Measurements from ENCODE around the gene IGFBP1. TPM values are rescaled to one million over a fixed set of nuclear protein-coding genes. Genes with fewer than 3 reads are reported as not detected.
"Not testable (repeated sequence)": the region's sequence is repeated elsewhere in the genome, so short reads cannot be mapped to it uniquely, and the experiment has no call there.

Gene IGFBP1
- total and polyA plus RNA-seq, 2 experiments from 2014 or later: 0.50 to 1.3 TPM

GRCh38 chr7:45939574-45939973 is 51.3 kb downstream of the IGFBP1 start:
- H3K4me3 ChIP-seq: no peak overlapping the region
- WGBS, 2 experiments (ENCODE audit: low coverage in 1 of 2, low lambda C conversion rate in 2 of 2, missing lambda C conversion rate in 2 of 2): 86 to 87% methylated on average over 11 of the region's 11 CpGs
- no peaks in the 10 kb centered on the region for H3K9me2 ChIP-seq (ENCODE audit: insufficient read depth)
- H3K27ac ChIP-seq: no peak overlapping the region
- DNase-seq: no peak
- H4K20me1 ChIP-seq (ENCODE audit: insufficient read depth): no peaks in the 10 kb centered on the region
- H3K9ac ChIP-seq: no peak overlapping the region
- H3K4me1 ChIP-seq (ENCODE audit: insufficient read depth): no peaks in the 10 kb centered on the region
- no peak overlapping the region for H3K4me2 ChIP-seq (ENCODE audit: unreplicated experiment)
- TF ChIP-seq EZH2phosphoT487 (IDR thresholded peaks at IDR 0.05; ENCODE audit: insufficient read depth, low read depth) (no peak), EZH2 (IDR thresholded peaks at IDR 0.05; ENCODE audit: insufficient read depth, poor library complexity, severe bottlenecking) (no peak)
- H3K36me3 ChIP-seq (ENCODE audit: low read depth): no peaks in the 10 kb centered on the region
- no peaks in the 10 kb centered on the region for H3K27me3 ChIP-seq (replicated peaks; ENCODE audit: insufficient read depth)
- in situ Hi-C loops (cut with MboI): no loop called here
- no peaks in the 10 kb centered on the region for H3K79me2 ChIP-seq (ENCODE audit: insufficient read depth)
- H3F3A ChIP-seq (ENCODE audit: insufficient read depth): no peaks in the 10 kb centered on the region
- H3K9me3 ChIP-seq (ENCODE audit: low read depth): no peaks in the 10 kb centered on the region
- no peak overlapping the region for H2AFZ ChIP-seq

- H3K9me2 ChIP-seq (ENCODE audit: insufficient read depth); H3F3A ChIP-seq (ENCODE audit: insufficient read depth); H3K36me3 ChIP-seq (ENCODE audit: low read depth); H4K20me1 ChIP-seq (ENCODE audit: insufficient read depth); H3K79me2 ChIP-seq (ENCODE audit: insufficient read depth); H3K4me3 ChIP-seq; H3K4me1 ChIP-seq (ENCODE audit: insufficient read depth); H3K4me2 ChIP-seq (ENCODE audit: unreplicated experiment); H3K27ac ChIP-seq; H3K27me3 ChIP-seq (replicated peaks; ENCODE audit: insufficient read depth); H3K9ac ChIP-seq; H3K9me3 ChIP-seq (ENCODE audit: low read depth); DNase-seq; in situ Hi-C loops (cut with MboI); H2AFZ ChIP-seq: not testable (repeated sequence)
- 88 to 93% methylated on average over 14 of the region's 14 CpGs for WGBS, 2 experiments (ENCODE audit: low coverage in 1 of 2, low lambda C conversion rate in 2 of 2, missing lambda C conversion rate in 2 of 2)
These were observed 52.0 kb downstream of the IGFBP1 start for GRCh38 chr7:45940237-45940781.

- no peaks in the 10 kb centered on the region for H4K20me1 ChIP-seq (ENCODE audit: insufficient read depth)
- no peaks in the 10 kb centered on the region for H3K27me3 ChIP-seq (replicated peaks; ENCODE audit: insufficient read depth)
- no peaks in the 10 kb centered on the region for H3K79me2 ChIP-seq (ENCODE audit: insufficient read depth)
- H2AFZ ChIP-seq: no peak overlapping the region
- no peaks in the 10 kb centered on the region for H3K9me3 ChIP-seq (ENCODE audit: low read depth)
- 80 to 86% methylated on average over 7 of the region's 7 CpGs for WGBS, 2 experiments (ENCODE audit: low coverage in 1 of 2, low lambda C conversion rate in 2 of 2, missing lambda C conversion rate in 2 of 2)
- no peak overlapping the region for H3K4me2 ChIP-seq (ENCODE audit: unreplicated experiment)
- no peak for DNase-seq
- no peak for TF ChIP-seq EZH2 (IDR thresholded peaks at IDR 0.05; ENCODE audit: insufficient read depth, poor library complexity, severe bottlenecking)
- no peak for TF ChIP-seq EZH2phosphoT487 (IDR thresholded peaks at IDR 0.05; ENCODE audit: insufficient read depth, low read depth)
- H3K36me3 ChIP-seq (ENCODE audit: low read depth): no peaks in the 10 kb centered on the region
- H3K9me2 ChIP-seq (ENCODE audit: insufficient read depth): no peaks in the 10 kb centered on the region
- H3K4me1 ChIP-seq (ENCODE audit: insufficient read depth): no peaks in the 10 kb centered on the region
- H3F3A ChIP-seq (ENCODE audit: insufficient read depth): no peaks in the 10 kb centered on the region
- in situ Hi-C loops (cut with MboI): no loop called here
- H3K27ac ChIP-seq: no peak overlapping the region
- H3K4me3 ChIP-seq: no peak overlapping the region
- no peak overlapping the region for H3K9ac ChIP-seq
These were observed 52.7 kb downstream of the IGFBP1 start for GRCh38 chr7:45940939-45941338.

Small RNA genes lying within 50 kb of the gene (small RNA-seq; reads per million reads assigned to genes)
- gene RNU6-326P (ENCODE audit: low read depth, low replicate concordance): not detected

Other genes starting within 250 kb of the IGFBP1 start
- gene CCDC201, start 15.4 kb upstream of the IGFBP1 start, total RNA-seq (2014; rRNA removed; shearing (Covaris generic)): not detected in 2 replicates
- gene CCDC201, start 15.4 kb upstream of the IGFBP1 start, polyA plus RNA-seq (2016; fragmentation: Nextera tagmentation; extraction: Ambion mirVana): not detected in 2 replicates
- gene IGFBP3, start 32.8 kb downstream of the IGFBP1 start, total RNA-seq (2014; rRNA removed; shearing (Covaris generic)): 29,310 and 34,986 TPM in 2 replicates
- 17,437 and 17,601 TPM in 2 replicates for gene IGFBP3, start 32.8 kb downstream of the IGFBP1 start, polyA plus RNA-seq (2016; fragmentation: Nextera tagmentation; extraction: Ambion mirVana)

All from GM23248 (cell line).